ENCODE measurements around the gene HOOK2.

Gene HOOK2

GRCh38 chr19:12793290-12794195 is 18.2 kb upstream of the HOOK2 start:
- DNase-seq, result peak; percentile 92

GRCh38 chr19:12792853-12793289 is 17.5 kb upstream of the HOOK2 start:
- DNase-seq, result no peak

GRCh38 chr19:12792051-12792852 is 16.9 kb upstream of the HOOK2 start:
- DNase-seq, result peak; percentile 72

- peak; percentile 92 for DNase-seq
Measured at GRCh38 chr19:12791345-12792050, 16.1 kb upstream of the HOOK2 start, which contains the start of gene JUNB. Gene JUNB, plus strand, starts transcription at chr19:12791486. Its CDS starts 286 bp downstream, at chr19:12791772.

- no peak for DNase-seq
Measured at GRCh38 chr19:12790628-12791344, 15.4 kb upstream of the HOOK2 start.

- peak; percentile 93 for DNase-seq
Measured at GRCh38 chr19:12789904-12790619, 14.7 kb upstream of the HOOK2 start.

- no peak for DNase-seq
Measured at GRCh38 chr19:12789098-12789903, 13.9 kb upstream of the HOOK2 start.

- no peak for DNase-seq
Measured at GRCh38 chr19:12788682-12789097, 13.3 kb upstream of the HOOK2 start.

GRCh38 chr19:12788042-12788681 is 12.8 kb upstream of the HOOK2 start:
- DNase-seq, result no peak

- DNase-seq, result no peak
Measured at GRCh38 chr19:12787458-12787857, 12.1 kb upstream of the HOOK2 start.

GRCh38 chr19:12786952-12787351 is 11.6 kb upstream of the HOOK2 start:
- DNase-seq, result no peak

GRCh38 chr19:12786141-12786870 is 11.0 kb upstream of the HOOK2 start:
- DNase-seq, result no peak

GRCh38 chr19:12785431-12786031 is 10.2 kb upstream of the HOOK2 start:
- no peak for DNase-seq

- no peak for DNase-seq
Measured at GRCh38 chr19:12784871-12785430, 9.6 kb upstream of the HOOK2 start.

GRCh38 chr19:12784394-12784870 is 9.1 kb upstream of the HOOK2 start:
- no peak for DNase-seq

GRCh38 chr19:12783849-12784393 is 8.6 kb upstream of the HOOK2 start:
- DNase-seq, result no peak

GRCh38 chr19:12783291-12783848 is 8.0 kb upstream of the HOOK2 start:
- no peak for DNase-seq

Measured in NCI-H510A treated with DMSO at 0.1 percent for 48 hours (cell line).